Muscle of arm (tissue), 12 donors: ENCODE measurements around the gene ACSBG1. TPM values are rescaled to one million over a fixed set of nuclear protein-coding genes. Genes with fewer than 3 reads are reported as not detected.
"Not testable (repeated sequence)": the region's sequence is repeated elsewhere in the genome, so short reads cannot be mapped to it uniquely, and the experiment has no call there.

ENCODE experiments used
- DNase-seq: peaks from one replicate; pipeline ENCODE4 v3.0.0-alpha.2; 2013
- polyA plus RNA-seq, 12 donors: library from polyadenylated mRNA; unstranded; fragments of 120-200 nt; gene quantifications; one replicate each; pipeline ENCODE4 v1.2.1, GENCODE V29; 2013; ENCODE audit not compliant: insufficient read length in 12 of 12

ACSBG1 gene
- polyA plus RNA-seq, 12 donors = 0.15 to 0.64 (median 0.35) TPM; not detected in 2

GRCh38 chr15:78255421-78256043 is 21.2 kb upstream of the ACSBG1 start:
- no peak for DNase-seq

DNA sequence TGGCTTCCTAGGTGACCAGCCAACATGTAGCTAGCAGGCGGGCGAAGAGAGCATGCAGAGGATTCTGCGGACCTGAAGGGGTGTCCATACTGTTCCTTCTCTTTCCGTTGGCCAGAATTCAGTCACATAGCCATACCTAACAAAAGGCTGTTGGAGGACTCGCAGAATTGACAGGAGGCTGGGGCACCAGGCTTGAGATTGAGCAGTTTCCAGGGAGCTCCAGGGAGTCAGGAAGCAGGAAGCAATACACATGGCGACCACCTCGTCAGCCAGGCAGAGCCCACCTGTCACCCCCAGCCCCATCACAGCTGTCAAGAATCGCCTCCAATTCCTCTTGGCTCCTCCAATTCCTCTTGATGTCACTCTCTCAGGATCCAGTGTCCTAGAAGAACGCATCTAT is 16.8 kb upstream of the ACSBG1 start:
- DNase-seq = no peak

- DNase-seq = no peak
These were observed 14.8 kb upstream of the ACSBG1 start for GRCh38 chr15:78249131-78249530.

GRCh38 chr15:78247911-78248310 is 13.5 kb upstream of the ACSBG1 start:
- DNase-seq = no peak

- not testable (repeated sequence) for DNase-seq
These were observed 11.7 kb upstream of the ACSBG1 start for GRCh38 chr15:78245976-78246620.

GRCh38 chr15:78245392-78245791 is 11.0 kb upstream of the ACSBG1 start:
- DNase-seq = not testable (repeated sequence)

DNA sequence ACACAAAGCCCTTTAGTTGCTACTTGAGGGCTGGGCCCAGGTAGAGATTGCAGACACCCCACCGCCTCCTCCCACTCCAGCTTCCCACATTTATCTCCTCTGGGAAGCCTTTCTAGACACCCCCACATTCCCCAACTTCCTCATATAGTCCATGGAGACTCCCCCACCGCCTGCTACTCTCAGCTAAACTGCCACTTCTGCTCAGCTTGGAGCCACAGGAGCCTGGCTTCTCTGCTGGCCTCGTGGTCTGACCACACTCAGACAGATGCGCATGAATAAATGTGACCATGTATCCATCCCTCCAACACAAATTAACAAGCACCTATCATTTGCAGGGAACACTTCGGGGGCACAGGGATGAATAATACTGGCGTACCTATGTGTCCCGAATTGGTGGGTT is 10.5 kb upstream of the ACSBG1 start:
- no peak for DNase-seq

- DNase-seq = no peak
These were observed 9.7 kb upstream of the ACSBG1 start for GRCh38 chr15:78244101-78244500.

- no peak for DNase-seq
These were observed 9.2 kb upstream of the ACSBG1 start for GRCh38 chr15:78243491-78243941.

- DNase-seq = no peak
These were observed 8.7 kb upstream of the ACSBG1 start for GRCh38 chr15:78243058-78243457.

GRCh38 chr15:78242128-78242527 is 7.8 kb upstream of the ACSBG1 start:
- DNase-seq = no peak

GRCh38 chr15:78241017-78241416 is 6.7 kb upstream of the ACSBG1 start:
- DNase-seq = peak; percentile 84

- no peak for DNase-seq
These were observed 5.4 kb upstream of the ACSBG1 start for GRCh38 chr15:78239811-78240210.

DNA sequence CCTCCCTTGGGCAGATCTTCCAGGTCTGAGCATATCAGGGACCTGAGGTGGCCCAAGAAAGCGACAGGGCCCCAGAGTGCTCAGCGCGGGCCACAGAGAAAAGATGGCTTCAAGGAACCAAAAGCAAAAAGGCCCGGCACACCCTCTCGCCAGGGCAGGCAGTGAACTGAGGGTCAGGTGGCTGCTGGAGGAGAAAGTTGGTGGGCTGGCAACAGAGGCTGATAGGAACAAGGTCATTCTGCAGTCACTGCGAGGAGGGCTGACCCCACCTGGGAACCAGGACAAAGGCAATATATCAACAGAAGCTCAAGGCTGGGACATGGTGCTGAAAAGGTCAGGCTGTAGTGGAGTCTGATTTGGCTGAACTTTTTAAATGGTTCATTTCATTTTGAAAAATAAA is 2.8 kb upstream of the ACSBG1 start:
- no peak for DNase-seq

DNA sequence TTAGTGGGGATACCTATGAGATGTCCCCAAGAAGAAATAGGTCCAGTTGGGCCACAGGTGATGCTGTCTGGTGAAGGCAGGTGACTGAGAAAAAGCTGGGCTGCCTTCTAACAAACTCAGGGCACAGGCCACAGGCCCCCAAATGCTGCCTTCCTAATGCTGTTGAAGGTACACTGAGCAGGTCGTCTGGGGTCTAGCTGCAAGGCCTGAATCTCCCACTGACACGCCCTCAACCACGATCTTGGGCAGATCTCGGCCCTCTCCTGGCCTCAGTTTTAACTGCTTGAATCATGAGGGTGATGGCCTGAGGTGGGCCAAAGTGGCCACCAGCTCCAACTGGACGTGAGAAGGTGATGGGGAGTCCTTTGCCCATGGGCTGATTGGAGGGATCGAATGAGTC is 2.1 kb upstream of the ACSBG1 start:
- DNase-seq = no peak

DNA sequence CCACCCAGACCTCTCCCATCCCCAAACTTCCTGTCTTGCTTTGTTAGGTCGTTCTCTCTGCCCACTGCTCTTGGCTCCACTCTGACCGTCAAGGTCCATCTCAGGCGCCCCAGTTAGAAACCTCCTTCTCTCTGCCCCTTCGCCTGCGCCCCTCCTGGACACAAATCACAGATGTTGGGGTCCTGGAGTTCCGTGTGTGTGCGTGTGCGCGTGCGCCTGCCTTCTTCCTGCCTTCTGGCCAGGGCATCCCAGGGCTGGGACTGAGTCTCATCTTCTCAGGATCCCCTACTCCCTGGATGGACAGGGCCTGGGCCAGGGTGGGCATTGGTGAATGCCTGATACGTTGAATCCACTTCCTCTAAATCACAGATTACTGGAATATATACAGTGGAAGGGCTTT is 869 bp downstream of the ACSBG1 start:
- no peak for DNase-seq

DNA sequence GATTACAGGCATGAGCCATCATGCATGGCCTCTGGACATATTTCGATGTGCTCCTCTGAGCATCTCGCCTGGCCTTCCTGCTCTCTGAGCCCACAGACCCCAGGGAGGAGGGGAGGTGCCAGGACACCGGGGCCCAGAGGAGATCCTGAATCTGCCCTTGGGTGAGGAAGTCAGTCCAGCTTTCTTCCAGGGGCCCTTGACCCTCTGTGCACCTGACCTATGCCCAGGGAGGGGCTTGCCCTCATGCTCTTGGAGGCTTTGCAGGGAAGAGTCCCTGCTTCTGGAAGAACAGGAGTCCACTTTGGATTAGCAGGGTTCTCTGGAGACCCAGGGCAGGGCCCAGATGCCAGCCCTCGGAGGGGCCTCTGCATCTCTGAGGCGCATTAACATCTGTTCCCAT is 1.4 kb downstream of the ACSBG1 start:
- DNase-seq = no peak

DNA sequence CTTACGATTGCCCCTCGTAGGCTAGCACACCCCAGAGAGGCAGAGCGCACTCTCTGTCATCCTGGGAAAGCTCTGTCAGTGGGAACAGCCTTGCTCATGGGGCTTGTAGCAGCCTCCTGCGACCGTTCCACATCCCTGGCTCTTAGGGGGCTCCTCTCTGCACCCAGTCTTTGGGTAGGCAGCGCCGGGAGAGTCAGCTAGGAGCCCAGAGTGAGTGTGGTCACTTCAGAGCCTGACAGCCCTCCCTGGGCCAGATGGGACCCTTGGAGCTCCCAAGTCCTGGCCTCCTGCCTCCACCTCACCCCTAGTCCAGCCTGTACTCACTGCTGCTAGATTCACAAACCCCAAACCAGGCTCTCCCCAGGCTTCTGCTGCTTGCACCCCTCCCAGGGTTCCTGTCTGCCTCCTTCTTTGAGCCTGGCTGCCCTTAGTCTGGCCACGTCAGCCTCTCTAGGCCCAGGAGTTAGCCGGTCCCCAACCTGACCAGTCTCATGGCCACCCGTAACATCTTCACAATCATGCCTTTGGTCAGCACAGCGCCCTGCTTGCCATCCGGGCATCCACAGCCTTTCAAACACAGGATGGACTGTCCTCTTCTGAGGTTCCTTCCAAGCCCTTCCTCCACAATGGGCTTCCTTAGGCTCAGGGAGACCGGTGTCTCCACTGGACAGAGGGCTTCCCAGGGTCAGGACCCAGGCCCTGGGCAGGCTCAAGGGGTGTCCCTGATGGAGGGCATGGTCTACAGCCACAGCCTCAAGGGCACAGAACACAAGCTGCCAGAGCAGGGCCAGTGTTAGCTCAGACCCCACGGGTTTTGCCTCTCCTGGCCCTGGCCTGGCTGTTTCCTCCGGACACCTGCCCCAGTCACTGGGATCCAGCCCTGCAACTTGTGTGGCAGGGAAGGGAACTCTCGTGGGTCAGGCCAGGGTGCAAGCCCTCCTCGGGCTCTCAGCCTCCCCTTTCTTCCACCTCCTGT is 4.6 kb downstream of the ACSBG1 start:
- no peak for DNase-seq

GRCh38 chr15:78228356-78228996 is 5.9 kb downstream of the ACSBG1 start:
- DNase-seq = no peak

- no peak for DNase-seq
These were observed 8.4 kb downstream of the ACSBG1 start for GRCh38 chr15:78225783-78226541.

DNA sequence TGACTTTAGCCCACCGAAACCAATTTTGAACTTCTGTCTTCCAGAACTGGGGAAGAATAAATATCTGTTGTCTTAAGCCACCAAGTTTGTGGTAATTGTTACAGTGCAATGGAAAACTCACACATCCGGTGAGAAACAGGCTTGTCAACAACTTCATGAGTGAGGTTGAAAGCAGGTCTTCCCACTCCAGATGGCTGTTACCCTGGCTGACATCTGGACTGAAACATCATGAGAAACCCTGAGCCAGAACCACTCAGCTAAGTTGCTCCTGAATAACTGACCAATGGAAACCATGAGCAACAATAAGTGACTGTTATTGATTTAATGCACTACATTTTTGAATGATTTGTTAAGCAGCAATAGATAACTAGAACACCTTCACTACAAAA is 10.3 kb downstream of the ACSBG1 start:
- DNase-seq = no peak
